ENCODE results near the gene PMP22. TPM values are rescaled to one million over a fixed set of nuclear protein-coding genes. Genes with fewer than 3 reads are reported as not detected.

Gene PMP22
- total RNA-seq, 2 donors from 2014 or later = 3.1 to 5.5 TPM

DNA sequence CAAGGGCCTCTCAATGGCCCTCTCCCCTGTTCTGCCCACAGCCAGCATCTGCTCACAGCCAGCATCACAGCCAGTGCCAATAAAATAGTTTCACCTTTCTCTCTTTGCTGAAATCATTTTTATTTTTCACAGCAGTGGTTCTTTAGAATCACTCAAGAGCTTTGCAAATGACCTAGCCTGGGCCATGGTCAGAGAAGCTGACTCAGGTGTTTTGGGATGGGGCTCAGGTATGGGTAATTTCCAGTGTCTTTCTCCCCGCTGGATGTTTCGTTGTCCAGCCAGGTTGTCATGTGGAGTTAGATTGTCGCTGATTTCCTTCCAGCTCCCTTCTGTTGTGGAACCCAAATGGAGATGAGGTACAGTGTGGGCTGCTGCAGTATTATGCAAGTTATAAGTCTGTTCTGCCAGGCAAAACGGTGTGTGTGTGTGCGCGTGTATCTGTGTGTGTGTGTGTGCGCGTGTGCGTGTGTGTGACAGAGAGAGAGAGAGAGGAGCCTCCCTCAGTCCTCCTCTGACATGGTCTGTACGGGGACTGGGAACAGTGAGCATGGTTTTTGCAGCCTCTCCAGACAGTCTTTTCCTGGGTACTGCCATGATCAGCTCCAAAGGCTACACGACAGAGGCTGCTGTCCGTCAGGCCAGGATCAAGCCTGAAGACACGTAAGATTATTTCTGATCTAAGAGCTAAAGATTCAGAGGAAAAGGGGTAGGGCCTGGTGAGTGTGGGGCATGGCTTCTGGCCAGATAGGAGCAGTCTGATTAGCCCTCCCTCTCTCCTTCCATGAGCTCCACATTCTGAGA is 1.4 kb upstream of the PMP22 start:
- peaks cover 89% of the 10 kb centered on the region for H3K27me3 Mint-ChIP-seq (ENCODE audit: insufficient read depth)

DNA sequence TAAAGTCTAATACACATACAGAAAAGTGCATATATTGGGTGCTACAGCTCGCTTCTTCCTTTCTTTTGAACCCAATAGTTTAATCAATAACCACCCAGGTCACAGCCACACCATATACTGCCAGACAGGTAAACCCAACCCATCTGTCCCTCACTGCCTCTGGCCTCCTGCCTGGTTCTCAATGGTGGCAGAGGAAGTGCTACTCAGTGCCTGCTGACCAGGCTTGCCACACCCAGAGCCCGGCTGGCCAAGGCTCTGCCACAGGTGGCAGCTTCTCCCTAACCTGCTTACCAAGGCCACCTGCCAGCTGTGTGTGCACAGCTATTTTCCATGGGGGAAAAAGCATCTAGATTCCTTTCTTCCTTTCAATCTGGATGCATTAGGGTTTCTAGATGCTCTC is 584 bp downstream of the PMP22 start:
- Histone ChIP-seq H3K9ac (ENCODE audit: extremely low read depth, low read length, poor library complexity, severe bottlenecking) (no peak overlapping the region), H3K4me3 (ENCODE audit: low read length) (no peak overlapping the region), H3K9me3 (ENCODE audit: control insufficient read depth, low read length) (no peaks in the 10 kb centered on the region), H3K27me3 (ENCODE audit: control insufficient read depth, insufficient read depth, low read length, poor library complexity, severe bottlenecking) (peaks cover 90% of the 10 kb centered on the region), H3K4me1 (ENCODE audit: control insufficient read depth, insufficient read depth, low read length) (no peaks in the 10 kb centered on the region), H3K27ac (ENCODE audit: low read depth, low read length) (no peak overlapping the region), H3K36me3 (ENCODE audit: control insufficient read depth, insufficient read depth, low read length) (no peaks in the 10 kb centered on the region)
- Mint-ChIP-seq H3K4me1 (peaks cover 32% of the 10 kb centered on the region), H3K4me3 (no peak overlapping the region), H3K9me3 (no peaks in the 10 kb centered on the region), H3K27me3 (ENCODE audit: insufficient read depth) (peaks cover 98% of the 10 kb centered on the region), H3K27ac (no peak overlapping the region), H3K36me3 (ENCODE audit: low read depth) (no peaks in the 10 kb centered on the region)
- TF ChIP-seq, protein P1, sequence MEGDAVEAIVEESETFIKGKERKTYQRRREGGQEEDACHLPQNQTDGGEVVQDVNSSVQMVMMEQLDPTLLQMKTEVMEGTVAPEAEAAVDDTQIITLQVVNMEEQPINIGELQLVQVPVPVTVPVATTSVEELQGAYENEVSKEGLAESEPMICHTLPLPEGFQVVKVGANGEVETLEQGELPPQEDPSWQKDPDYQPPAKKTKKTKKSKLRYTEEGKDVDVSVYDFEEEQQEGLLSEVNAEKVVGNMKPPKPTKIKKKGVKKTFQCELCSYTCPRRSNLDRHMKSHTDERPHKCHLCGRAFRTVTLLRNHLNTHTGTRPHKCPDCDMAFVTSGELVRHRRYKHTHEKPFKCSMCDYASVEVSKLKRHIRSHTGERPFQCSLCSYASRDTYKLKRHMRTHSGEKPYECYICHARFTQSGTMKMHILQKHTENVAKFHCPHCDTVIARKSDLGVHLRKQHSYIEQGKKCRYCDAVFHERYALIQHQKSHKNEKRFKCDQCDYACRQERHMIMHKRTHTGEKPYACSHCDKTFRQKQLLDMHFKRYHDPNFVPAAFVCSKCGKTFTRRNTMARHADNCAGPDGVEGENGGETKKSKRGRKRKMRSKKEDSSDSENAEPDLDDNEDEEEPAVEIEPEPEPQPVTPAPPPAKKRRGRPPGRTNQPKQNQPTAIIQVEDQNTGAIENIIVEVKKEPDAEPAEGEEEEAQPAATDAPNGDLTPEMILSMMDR (conservative IDR thresholded peaks at IDR 0.05) = no peak
- DNase-seq = peak; percentile 41
- 88% methylated on average over 2 of the region's 2 CpGs; no CpG with 5 or more reads in 1 of the 2 experiments for WGBS, 2 experiments (ENCODE audit: insufficient coverage in 1 of 2, insufficient read length in 1 of 2)

More for the DNA sequence above, 1.4 kb upstream of the PMP22 start:
- Histone ChIP-seq H3K27ac (ENCODE audit: low read depth, low read length) (no peak overlapping the region), H3K9me3 (ENCODE audit: control insufficient read depth, low read length) (no peaks in the 10 kb centered on the region), H3K36me3 (ENCODE audit: control insufficient read depth, insufficient read depth, low read length) (no peaks in the 10 kb centered on the region), H3K27me3 (ENCODE audit: control insufficient read depth, insufficient read depth, low read length, poor library complexity, severe bottlenecking) (peaks cover 76% of the 10 kb centered on the region), H3K4me1 (ENCODE audit: control insufficient read depth, insufficient read depth, low read length) (no peaks in the 10 kb centered on the region), H3K9ac (ENCODE audit: extremely low read depth, low read length, poor library complexity, severe bottlenecking) (no peak overlapping the region), H3K4me3 (ENCODE audit: low read length) (no peak overlapping the region)
- H3K4me3 Mint-ChIP-seq = no peak overlapping the region
- peak; percentile 41 for DNase-seq
- H3K9me3 Mint-ChIP-seq = no peaks in the 10 kb centered on the region
- TF ChIP-seq, protein P1 (conservative IDR thresholded peaks at IDR 0.05) = no peak
- H3K36me3 Mint-ChIP-seq (ENCODE audit: low read depth) = no peaks in the 10 kb centered on the region
- H3K27ac Mint-ChIP-seq = no peak overlapping the region
- H3K4me1 Mint-ChIP-seq = peaks cover 28% of the 10 kb centered on the region
- WGBS, 2 experiments (ENCODE audit: insufficient coverage in 1 of 2, insufficient read length in 1 of 2) = 94 to 95% methylated on average over 5 to 13 of the region's 13 CpGs

DNA sequence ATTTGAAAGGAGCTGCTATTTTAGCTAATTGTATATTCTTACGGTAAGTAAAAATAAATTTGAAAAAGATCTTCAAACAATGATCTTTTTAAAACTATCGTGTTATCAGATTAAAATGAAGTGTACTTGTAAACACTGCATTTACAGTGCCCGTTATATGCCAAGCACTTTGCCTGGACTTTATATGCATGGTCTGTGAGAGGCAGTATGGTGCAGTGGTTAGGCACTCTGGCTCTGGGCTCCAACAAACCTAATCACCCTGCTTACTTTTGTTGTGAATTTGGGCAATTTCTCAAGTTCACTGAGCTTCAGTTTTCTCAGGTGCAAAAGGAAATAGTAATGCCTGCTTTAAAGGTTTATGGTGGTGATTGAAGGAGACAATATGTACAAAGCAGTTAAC is 1.4 kb downstream of the PMP22 start:
- Mint-ChIP-seq H3K4me1 (peaks cover 24% of the 10 kb centered on the region), H3K4me3 (no peak overlapping the region), H3K36me3 (ENCODE audit: low read depth) (no peaks in the 10 kb centered on the region), H3K27ac (no peak overlapping the region), H3K27me3 (ENCODE audit: insufficient read depth) (peaks cover 99% of the 10 kb centered on the region), H3K9me3 (no peaks in the 10 kb centered on the region)
- Histone ChIP-seq H3K27me3 (ENCODE audit: control insufficient read depth, insufficient read depth, low read length, poor library complexity, severe bottlenecking) (peaks cover 94% of the 10 kb centered on the region), H3K27ac (ENCODE audit: low read depth, low read length) (no peak overlapping the region), H3K9ac (ENCODE audit: extremely low read depth, low read length, poor library complexity, severe bottlenecking) (no peak overlapping the region), H3K4me3 (ENCODE audit: low read length) (peak overlapping the region; percentile 88), H3K4me1 (ENCODE audit: control insufficient read depth, insufficient read depth, low read length) (no peaks in the 10 kb centered on the region), H3K36me3 (ENCODE audit: control insufficient read depth, insufficient read depth, low read length) (no peaks in the 10 kb centered on the region), H3K9me3 (ENCODE audit: control insufficient read depth, low read length) (no peaks in the 10 kb centered on the region)
- TF ChIP-seq, protein P1 (conservative IDR thresholded peaks at IDR 0.05) = no peak
- WGBS, 2 experiments (ENCODE audit: insufficient coverage in 1 of 2, insufficient read length in 1 of 2) = 67 to 87% methylated on average over 1 to 3 of the region's 3 CpGs
- DNase-seq = peak; percentile 36

All from endodermal cell (in vitro differentiated cells).